Lower leg skin (tissue), 4 donors: ENCODE measurements around the gene DTHD1. TPM values are rescaled to one million over a fixed set of nuclear protein-coding genes. Genes with fewer than 3 reads are reported as not detected.

Experiments
- DNase-seq, 2 donors: peaks; one replicate each; pipeline ENCODE4 v3.0.0-alpha.2; 2019; ENCODE audit warnings: low spot score in 2 of 2
- H3K4me3 ChIP-seq: fragments of 200-600 bp; sonication (generic); 2 replicates; pipeline ENCODE4 v1.5.1; 2017; ENCODE audit warnings: mild to moderate bottlenecking, low read depth; ENCODE audit not compliant: poor library complexity, severe bottlenecking
- CTCF ChIP-seq, 3 donors: fragments of 450-650 bp; IDR thresholded peaks; one replicate each; pipeline ENCODE4 v1.5.1; 2016; ENCODE audit warnings: antibody characterized with exemption in 3 of 3, mild to moderate bottlenecking in 3 of 3, moderate library complexity in 2 of 3
- POLR2A ChIP-seq, 2 donors: fragments of 450-650 bp; IDR thresholded peaks; one replicate each; pipeline ENCODE4 v1.6.1; 2016 to 2017; ENCODE audit warnings: antibody characterized with exemption in 2 of 2, mild to moderate bottlenecking in 1 of 2, moderate library complexity in 1 of 2
- WGBS, 2 donors: methylation state at CpG; one replicate each; pipeline ENCODE4 v1.1.5; 2018; 5-methylcytosine and 5-hydroxymethylcytosine counted together
- intact Hi-C: fragments of 100-400 bp; cut with DNase I; formaldehyde crosslinking; loops from one replicate; pipeline ENCODE4 v1.15.0; 2023; ENCODE audit warnings: low total_unique reads
- total RNA-seq, 4 donors: library from RNA; depleted of rRNA; stranded (reverse); fragments of >200 nt; gene quantifications; one replicate each; pipeline ENCODE4 v1.1.0, GENCODE V29; 2016

Gene DTHD1
- total RNA-seq, 4 donors from 2014 or later = 0.16 TPM; not detected in 3

DNA sequence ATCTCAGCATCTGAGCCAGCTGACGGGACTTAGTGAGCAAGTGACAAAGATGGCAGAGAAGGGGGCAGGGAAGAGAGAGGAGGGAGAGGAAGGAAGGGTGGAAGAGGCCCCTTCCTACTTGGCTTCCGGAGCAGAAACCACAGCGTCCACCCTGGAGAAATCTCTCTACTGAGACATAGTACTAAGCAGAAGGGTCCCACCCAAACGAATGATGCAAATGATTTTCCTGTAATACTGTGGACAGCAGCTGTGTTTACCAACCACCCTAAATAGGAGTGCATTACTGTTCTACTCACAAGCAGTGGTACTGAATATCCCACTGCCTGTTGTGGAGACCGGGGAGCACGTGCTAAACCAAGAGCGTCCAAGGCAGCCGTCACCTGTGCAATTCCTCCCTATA lies 29.4 kb downstream of the DTHD1 start:
- H3K4me3 ChIP-seq = no peak overlapping the region
- no peak for TF ChIP-seq CTCF (IDR thresholded peaks at IDR 0.05)
- no peak for TF ChIP-seq POLR2A (IDR thresholded peaks at IDR 0.05)
- intact Hi-C loops = no loop called here
- 64 to 72% methylated on average over 8 of the region's 8 CpGs for WGBS, 2 donors
- peak; percentile 54 to 84 for DNase-seq

DNA sequence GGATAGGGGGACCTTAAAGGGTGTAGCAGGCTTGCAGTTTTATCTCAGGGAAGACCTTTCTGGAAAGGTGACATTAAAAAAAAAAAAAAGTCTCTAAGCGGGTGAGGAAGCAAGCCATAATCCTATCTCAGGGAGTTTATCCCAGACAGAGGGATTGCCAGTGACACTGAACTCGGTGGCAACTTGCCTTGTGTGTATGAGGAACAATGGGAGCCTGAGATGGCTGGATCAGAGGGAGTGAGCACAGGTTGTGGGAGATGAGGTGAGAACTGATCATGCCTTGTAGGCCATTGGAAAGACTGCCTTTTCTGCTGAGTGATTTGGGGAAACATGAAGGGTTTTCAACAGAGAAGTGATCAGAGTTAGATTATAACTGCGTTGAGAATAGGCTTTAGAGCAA lies 31.1 kb downstream of the DTHD1 start:
- WGBS, 2 donors = 76 to 79% methylated on average over 3 of the region's 3 CpGs
- no peak for DNase-seq
- TF ChIP-seq CTCF (IDR thresholded peaks at IDR 0.05) (no peak), POLR2A (IDR thresholded peaks at IDR 0.05) (no peak)
- no peak overlapping the region for H3K4me3 ChIP-seq
- intact Hi-C loops = no loop called here

GRCh38 chr4:36313301-36313700 lies 31.9 kb downstream of the DTHD1 start:
- H3K4me3 ChIP-seq = no peak overlapping the region
- intact Hi-C loops = no loop called here
- no peak for DNase-seq
- TF ChIP-seq POLR2A (IDR thresholded peaks at IDR 0.05) (no peak), CTCF (IDR thresholded peaks at IDR 0.05) (no peak)

GRCh38 chr4:36313703-36314102 lies 32.3 kb downstream of the DTHD1 start:
- H3K4me3 ChIP-seq = no peak overlapping the region
- no peak for DNase-seq
- intact Hi-C loops = no loop called here
- no peak for TF ChIP-seq CTCF (IDR thresholded peaks at IDR 0.05)
- no peak for TF ChIP-seq POLR2A (IDR thresholded peaks at IDR 0.05)
- WGBS, 2 donors = 24 to 55% methylated on average over 1 of the region's 1 CpG

DNA sequence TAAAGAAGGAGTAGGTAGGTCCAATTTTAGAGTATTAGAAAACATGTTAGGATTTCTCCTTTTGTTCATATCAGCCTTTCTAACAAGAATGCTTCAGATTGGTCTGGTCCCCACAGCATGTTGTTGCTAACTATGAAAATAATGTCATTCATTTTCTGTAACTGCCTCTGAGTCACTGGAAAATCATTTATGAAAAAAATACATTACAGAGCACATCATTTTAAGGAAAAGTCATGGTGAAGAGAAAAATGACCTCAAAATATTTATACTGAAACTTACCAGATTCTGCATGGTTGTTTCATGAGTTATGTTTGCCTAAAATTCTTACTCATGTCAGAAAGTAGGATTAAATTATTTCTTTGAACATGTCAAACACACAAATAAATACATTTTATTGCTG lies 35.2 kb downstream of the DTHD1 start:
- intact Hi-C loops = no loop called here
- TF ChIP-seq POLR2A (IDR thresholded peaks at IDR 0.05) (no peak), CTCF (IDR thresholded peaks at IDR 0.05) (no peak)
- DNase-seq = no peak
- H3K4me3 ChIP-seq = no peak overlapping the region

DNA sequence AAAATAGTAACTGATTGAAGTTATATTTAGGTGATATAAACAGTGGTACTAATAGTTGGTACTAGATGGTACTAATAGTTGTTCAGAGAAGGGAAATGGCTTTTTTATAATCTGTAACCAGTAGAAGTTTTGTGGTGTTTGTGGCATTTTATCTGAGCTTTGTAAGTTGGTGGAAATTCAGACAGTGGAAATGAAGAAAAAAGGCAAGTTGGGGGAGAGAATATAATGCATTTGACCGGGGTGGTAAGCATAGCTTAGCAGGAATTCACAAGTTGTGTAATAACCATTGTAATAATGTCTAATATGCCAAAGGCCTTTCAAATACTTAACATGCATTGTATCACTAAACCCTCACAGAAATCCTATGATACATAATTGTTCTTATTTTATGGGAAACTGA lies 36.3 kb downstream of the DTHD1 start:
- WGBS, 2 donors = 60 to 74% methylated on average over 1 of the region's 1 CpG
- TF ChIP-seq POLR2A (IDR thresholded peaks at IDR 0.05) (no peak), CTCF (IDR thresholded peaks at IDR 0.05) (no peak)
- no peak overlapping the region for H3K4me3 ChIP-seq
- DNase-seq = no peak
- intact Hi-C loops = no loop called here
